ENCODE data around the gene IMPA2.

Gene IMPA2

GRCh38 chr18:11948852-11949523 lies 32.3 kb upstream of the IMPA2 start:
- Histone ChIP-seq H3K4me1 (ENCODE audit: control insufficient read depth, insufficient read depth, low read length) (no peaks in the 10 kb centered on the region), H3K9me3 (ENCODE audit: control insufficient read depth, insufficient read depth, low read depth, low read length) (no peaks in the 10 kb centered on the region), H3K4me3 (ENCODE audit: low read depth, low read length) (no peak overlapping the region), H3K36me3 (ENCODE audit: control insufficient read depth in 2 of 2, insufficient read depth in 1 of 2, low read length in 2 of 2) (no peaks in the 10 kb centered on the region), H3K27ac (ENCODE audit: extremely low read depth, low read depth, low read length) (no peak overlapping the region)
- TF ChIP-seq ZNF132 (tag by site-specific recombination; IDR thresholded peaks at IDR 0.05; ENCODE audit: borderline replicate concordance), result no peak
- TF ChIP-seq TSHZ1 (tag by site-specific recombination; IDR thresholded peaks at IDR 0.05; ENCODE audit: borderline replicate concordance), result no peak
- TF ChIP-seq REPIN1 (tag by site-specific recombination; IDR thresholded peaks at IDR 0.05; ENCODE audit: low read depth), result no peak
- TF ChIP-seq INSM2 (tag by site-specific recombination; IDR thresholded peaks at IDR 0.05), result no peak
- POLR2A ChIA-PET, result interaction anchor here (1.8 kb wide), 1 partner anchor 32 kb away, joined by 9 read pairs; the partner anchor contains the start of gene IMPA2
- CTCF ChIA-PET, result interaction anchor here (0.7 to 4.0 kb wide), 3 partner anchors 12 to 46 kb away, joined by 3 to 19 read pairs (median 14); no protein-coding TSS in a partner anchor

GRCh38 chr18:11950824-11951223 lies 30.5 kb upstream of the IMPA2 start:
- H3K27ac ChIP-seq (ENCODE audit: extremely low read depth, low read depth, low read length), result no peak overlapping the region
- no peak overlapping the region for H3K4me3 ChIP-seq (ENCODE audit: low read depth, low read length)
- ChIA-PET POLR2A (interaction anchor here (1.4 kb wide), 1 partner anchor 30 kb away, joined by 5 read pairs; the partner anchor contains the start of gene IMPA2), CTCF (interaction anchor here (0.6 to 4.0 kb wide), 5 partner anchors 13 to 88 kb away, joined by 3 to 19 read pairs (median 14); no protein-coding TSS in a partner anchor)
- no peaks in the 10 kb centered on the region for H3K4me1 ChIP-seq (ENCODE audit: control insufficient read depth, insufficient read depth, low read length)
- no peaks in the 10 kb centered on the region for H3K9me3 ChIP-seq (ENCODE audit: control insufficient read depth, insufficient read depth, low read depth, low read length)
- no peaks in the 10 kb centered on the region for H3K36me3 ChIP-seq (ENCODE audit: control insufficient read depth in 2 of 2, insufficient read depth in 1 of 2, low read length in 2 of 2)
- TF ChIP-seq BCL11A (tag by site-specific recombination; IDR thresholded peaks at IDR 0.05; ENCODE audit: low read depth) (no peak), ZNF280D (tag by site-specific recombination; IDR thresholded peaks at IDR 0.05) (no peak), ZNF138 (tag by site-specific recombination; IDR thresholded peaks at IDR 0.05; ENCODE audit: borderline replicate concordance) (no peak), ZNF518A (tag by site-specific recombination; conservative IDR thresholded peaks at IDR 0.05; ENCODE audit: low read depth) (no peak), ZNF398 (tag by site-specific recombination; IDR thresholded peaks at IDR 0.05) (no peak), ZEB2 (tag by site-specific recombination; IDR thresholded peaks at IDR 0.05) (no peak), ZNF16 (tag by site-specific recombination; IDR thresholded peaks at IDR 0.05; ENCODE audit: low read depth) (no peak), RBAK (tag by site-specific recombination; IDR thresholded peaks at IDR 0.05) (no peak), ZNF354C (tag by site-specific recombination; IDR thresholded peaks at IDR 0.05; ENCODE audit: borderline replicate concordance, low read depth) (no peak), ZNF654 (tag by site-specific recombination; IDR thresholded peaks at IDR 0.05; ENCODE audit: low read depth) (no peak), KLF10 (tag by site-specific recombination; IDR thresholded peaks at IDR 0.05) (no peak), ZNF544 (tag by site-specific recombination; IDR thresholded peaks at IDR 0.05) (no peak), MEIS1 (CRISPR knock-in tag; IDR thresholded peaks at IDR 0.05; ENCODE audit: borderline replicate concordance) (no peak), ZSCAN23 (tag by site-specific recombination; IDR thresholded peaks at IDR 0.05) (no peak)

All from HEK293 (cell line).